Bronchus fibroblast of lung (primary cell): ENCODE data around the gene ANKRD2. TPM values are rescaled to one million over a fixed set of nuclear protein-coding genes. Genes with fewer than 3 reads are reported as not detected.

Experiments
- total RNA-seq: library from RNA; depleted of rRNA; stranded (reverse); fragments of >200 nt; gene quantifications from 2 replicates; pipeline ENCODE4 v1.2.3, GENCODE V29; 2015

The ANKRD2 gene
- 0.89 and 1.0 TPM in 2 replicates for total RNA-seq

GRCh38 chr10:97572214-97572989 is at the start of gene ANKRD2:
Gene ANKRD2, plus strand, starts transcription at chr10:97572779. Its CDS starts 10 bp downstream, at chr10:97572789.

GRCh38 chr10:97584060-97584797 is 11.7 kb downstream of the ANKRD2 start, which contains the start of gene HOGA1:
Gene HOGA1, plus strand, starts transcription at chr10:97584389. Its CDS starts 315 bp downstream, at chr10:97584704.

GRCh38 chr10:97589479-97589878 is 16.9 kb downstream of the ANKRD2 start, which contains the start of gene C10orf62:
Gene C10orf62, plus strand, starts transcription at chr10:97589721. Its CDS starts 177 bp downstream, at chr10:97589898.

GRCh38 chr10:97632949-97633884 is 60.6 kb downstream of the ANKRD2 start, which contains the start of gene MORN4:
Gene MORN4, minus strand, starts transcription at chr10:97633500. Its CDS starts 13,847 bp downstream, at chr10:97619653.

Other genes starting within 250 kb of the ANKRD2 start
- gene FRAT2, start 238.1 kb upstream of the ANKRD2 start, total RNA-seq: 2.7 and 3.7 TPM in 2 replicates
- 20.7 and 21.0 TPM in 2 replicates for gene RRP12, start 171.4 kb upstream of the ANKRD2 start, total RNA-seq
- gene PGAM1, start 146.6 kb upstream of the ANKRD2 start, total RNA-seq: 519 and 549 TPM in 2 replicates
- 55.8 and 65.1 TPM in 2 replicates for gene EXOSC1, start 126.8 kb upstream of the ANKRD2 start, total RNA-seq
- gene ZDHHC16, start 126.6 kb upstream of the ANKRD2 start, total RNA-seq: 54.1 and 54.3 TPM in 2 replicates
- gene MMS19, start 74.4 kb upstream of the ANKRD2 start, total RNA-seq: 97.0 and 103 TPM in 2 replicates
- gene UBTD1, start 73.9 kb upstream of the ANKRD2 start, total RNA-seq: 19.5 and 20.2 TPM in 2 replicates
- gene HOGA1, start 11.6 kb downstream of the ANKRD2 start, total RNA-seq: 0.67 and 1.0 TPM in 2 replicates
- gene C10orf62, start 16.9 kb downstream of the ANKRD2 start, total RNA-seq: not detected in 2 replicates
- 6.2 and 9.4 TPM in 2 replicates for gene MORN4, start 60.7 kb downstream of the ANKRD2 start, total RNA-seq
- 22.2 and 22.3 TPM in 2 replicates for gene PI4K2A, start 67.9 kb downstream of the ANKRD2 start, total RNA-seq
- 21.4 and 24.5 TPM in 2 replicates for gene AVPI1, start 114.5 kb downstream of the ANKRD2 start, total RNA-seq
- 36.3 and 44.9 TPM in 2 replicates for gene MARVELD1, start 141.0 kb downstream of the ANKRD2 start, total RNA-seq
- 10.1 and 10.7 TPM in 2 replicates for gene ZFYVE27, start 164.3 kb downstream of the ANKRD2 start, total RNA-seq
- not detected in 2 replicates for gene SFRP5, start 199.2 kb downstream of the ANKRD2 start, total RNA-seq